Thymus (tissue), 11 donors: ENCODE results near the gene CDX1. TPM values are rescaled to one million over a fixed set of nuclear protein-coding genes. Genes with fewer than 3 reads are reported as not detected.

Source experiments
- DNase-seq, 9 donors: peaks; one replicate each; pipeline ENCODE4 v3.0.0-alpha.2; 2013; ENCODE audit warnings: low spot score in 9 of 9, low read depth in 6 of 9, missing footprints in 1 of 9
- H3K27ac ChIP-seq, 2 donors: one replicate each; pipeline ENCODE4 v1.5.1; 2013; ENCODE audit warnings: control low read depth in 1 of 2, low read depth in 1 of 2, low read length in 1 of 2, mild to moderate bottlenecking in 1 of 2, moderate library complexity in 1 of 2
- H3K27me3 ChIP-seq, 2 donors: one replicate each; pipeline ENCODE4 v1.5.1; 2013; ENCODE audit warnings: low read length in 1 of 2; ENCODE audit not compliant: control insufficient read depth in 2 of 2, insufficient read depth in 1 of 2
- H3K36me3 ChIP-seq, 2 donors: one replicate each; pipeline ENCODE4 v1.5.1; 2013; ENCODE audit warnings: low read length in 1 of 2, mild to moderate bottlenecking in 1 of 2, moderate library complexity in 1 of 2; ENCODE audit not compliant: control insufficient read depth in 2 of 2, insufficient read depth in 2 of 2
- H3K4me1 ChIP-seq, 2 donors: one replicate each; pipeline ENCODE4 v1.5.1; 2013; ENCODE audit warnings: low read length in 2 of 2; ENCODE audit not compliant: control insufficient read depth in 2 of 2, insufficient read depth in 2 of 2
- H3K4me3 ChIP-seq, 2 donors: one replicate each; pipeline ENCODE4 v1.5.1; 2013; ENCODE audit warnings: low read length in 2 of 2, control low read depth in 1 of 2, mild to moderate bottlenecking in 1 of 2
- H3K9me3 ChIP-seq, 2 donors: one replicate each; pipeline ENCODE4 v1.5.1; 2013; ENCODE audit warnings: low read length in 1 of 2, mild to moderate bottlenecking in 1 of 2; ENCODE audit not compliant: control insufficient read depth in 2 of 2, insufficient read depth in 1 of 2
- WGBS: extraction: QIAGEN DNeasy Blood & Tissue Kit; methylation state at CpG from one replicate; pipeline ENCODE4 v1.1.7; 2013; 5-methylcytosine and 5-hydroxymethylcytosine counted together
- polyA plus RNA-seq: library from polyadenylated mRNA; stranded (reverse); fragments of 200-250 nt; gene quantifications from one replicate; pipeline ENCODE4 v1.2.3, GENCODE V29; 2013
- total RNA-seq: library from RNA; stranded (reverse); fragments of 120-200 nt; gene quantifications from one replicate; pipeline ENCODE4 v1.2.4, GENCODE V29; 2013
- donor health status: healthy.

Gene CDX1
- total and polyA plus RNA-seq, 2 donors, result 0.85 to 1.3 TPM

- 89% methylated on average over 12 of the region's 12 CpGs for WGBS
These were observed 13.7 kb upstream of the CDX1 start for GRCh38 chr5:150152636-150153462.

GRCh38 chr5:150153483-150153882 is 13.1 kb upstream of the CDX1 start:
- Histone ChIP-seq H3K27me3 (peaks cover 5 to 8% of the 10 kb centered on the region in 2 donors), H3K4me1 (peaks cover 4 to 39% of the 10 kb centered on the region in 2 donors), H3K4me3 (no peak overlapping the region), H3K27ac (no peak overlapping the region), H3K36me3 (no peaks in the 10 kb centered on the region), H3K9me3 (no peaks in the 10 kb centered on the region)
- 97% methylated on average over 2 of the region's 2 CpGs for WGBS
- DNase-seq, result no peak

More at GRCh38 chr5:150152636-150153462, 13.7 kb upstream of the CDX1 start:
- Histone ChIP-seq H3K4me1 (peaks cover 4 to 39% of the 10 kb centered on the region in 2 donors), H3K36me3 (no peaks in the 10 kb centered on the region), H3K27me3 (peaks cover 5 to 8% of the 10 kb centered on the region in 2 donors), H3K27ac (no peak overlapping the region), H3K9me3 (no peaks in the 10 kb centered on the region), H3K4me3 (no peak overlapping the region)
- no peak for DNase-seq

- H3K36me3 ChIP-seq, result no peaks in the 10 kb centered on the region
- H3K27me3 ChIP-seq, result peaks cover 5 to 8% of the 10 kb centered on the region in 2 donors
- 80% methylated on average over 9 of the region's 9 CpGs for WGBS
- peaks cover 4 to 39% of the 10 kb centered on the region in 2 donors for H3K4me1 ChIP-seq
- DNase-seq, result peak in 2 of 9 donors; percentile 31 to 47
- H3K4me3 ChIP-seq, result peak overlapping the region in 1 of 2 donors; percentile 10
- H3K9me3 ChIP-seq, result no peaks in the 10 kb centered on the region
- H3K27ac ChIP-seq, result no peak overlapping the region
These were observed 12.5 kb upstream of the CDX1 start for GRCh38 chr5:150153957-150154617.

- no peak for DNase-seq
- Histone ChIP-seq H3K27ac (no peak overlapping the region), H3K4me1 (peaks cover 4 to 38% of the 10 kb centered on the region in 2 donors), H3K27me3 (peaks cover 5 to 8% of the 10 kb centered on the region in 2 donors), H3K4me3 (peak overlapping the region in 1 of 2 donors; percentile 10), H3K36me3 (no peaks in the 10 kb centered on the region), H3K9me3 (no peaks in the 10 kb centered on the region)
- 94% methylated on average over 7 of the region's 7 CpGs for WGBS
These were observed 11.9 kb upstream of the CDX1 start for GRCh38 chr5:150154618-150155128.

GRCh38 chr5:150155258-150156026 is 11.1 kb upstream of the CDX1 start, which contains the start of gene PDGFRB:
Gene PDGFRB (minus strand): TSS chr5:150155845. CDS start chr5:150137047, 18,798 bp downstream.
- no peaks in the 10 kb centered on the region for H3K9me3 ChIP-seq
- H3K4me1 ChIP-seq, result peaks cover 4 to 38% of the 10 kb centered on the region in 2 donors
- peak in 7 of 9 donors; percentile 5 to 69 (median 32) for DNase-seq
- peak within 1 kb of the TSS; percentile 29 to 48 for H3K4me3 ChIP-seq
- H3K36me3 ChIP-seq, result no peaks in the 10 kb centered on the region
- H3K27ac ChIP-seq, result no peak within 1 kb of the TSS
- 11% methylated on average over 17 of the region's 17 CpGs for WGBS
- peaks cover 5 to 8% of the 10 kb centered on the region in 2 donors for H3K27me3 ChIP-seq

- Histone ChIP-seq H3K27me3 (peaks cover 5 to 8% of the 10 kb centered on the region in 2 donors), H3K27ac (no peak overlapping the region), H3K4me1 (peaks cover 4 to 37% of the 10 kb centered on the region in 2 donors), H3K9me3 (no peaks in the 10 kb centered on the region), H3K36me3 (no peaks in the 10 kb centered on the region), H3K4me3 (peak overlapping the region; percentile 29 to 48)
- 11% methylated on average over 9 of the region's 9 CpGs for WGBS
- no peak for DNase-seq
These were observed 10.6 kb upstream of the CDX1 start for GRCh38 chr5:150156027-150156368.

- Histone ChIP-seq H3K4me1 (peaks cover 4 to 40% of the 10 kb centered on the region in 2 donors), H3K27ac (no peak overlapping the region), H3K36me3 (no peaks in the 10 kb centered on the region), H3K27me3 (peaks cover 5 to 8% of the 10 kb centered on the region in 2 donors), H3K9me3 (no peaks in the 10 kb centered on the region), H3K4me3 (no peak overlapping the region)
- WGBS, result 96% methylated on average over 4 of the region's 4 CpGs
- no peak for DNase-seq
These were observed 10.0 kb upstream of the CDX1 start for GRCh38 chr5:150156540-150156939.

- no peaks in the 10 kb centered on the region for H3K9me3 ChIP-seq
- peaks cover 5 to 8% of the 10 kb centered on the region in 2 donors for H3K27me3 ChIP-seq
- DNase-seq, result no peak
- no peak overlapping the region for H3K4me3 ChIP-seq
- no peak overlapping the region for H3K27ac ChIP-seq
- no peaks in the 10 kb centered on the region for H3K36me3 ChIP-seq
- peaks cover 4 to 44% of the 10 kb centered on the region in 2 donors for H3K4me1 ChIP-seq
- 97% methylated on average over 3 of the region's 3 CpGs for WGBS
These were observed 9.4 kb upstream of the CDX1 start for GRCh38 chr5:150157168-150157567.
